GM19023 (cell line): ENCODE data around the gene DDX5.
"Not testable (repeated sequence)": the region's sequence is repeated elsewhere in the genome, so short reads cannot be mapped to it uniquely, and the experiment has no call there.

Source experiments
- ATAC-seq: cut with Tn5 transposase; IDR thresholded peaks from one replicate; pipeline ENCODE4 v1.9.1; 2021; ENCODE audit warnings: mild to moderate bottlenecking, moderate library complexity; ENCODE audit not compliant: unreplicated experiment

The DDX5 gene

GRCh38 chr17:64494121-64494520 lies 12.0 kb downstream of the DDX5 start:
- ATAC-seq = no peak

GRCh38 chr17:64492481-64493109 lies 13.5 kb downstream of the DDX5 start:
- no peak for ATAC-seq

DNA sequence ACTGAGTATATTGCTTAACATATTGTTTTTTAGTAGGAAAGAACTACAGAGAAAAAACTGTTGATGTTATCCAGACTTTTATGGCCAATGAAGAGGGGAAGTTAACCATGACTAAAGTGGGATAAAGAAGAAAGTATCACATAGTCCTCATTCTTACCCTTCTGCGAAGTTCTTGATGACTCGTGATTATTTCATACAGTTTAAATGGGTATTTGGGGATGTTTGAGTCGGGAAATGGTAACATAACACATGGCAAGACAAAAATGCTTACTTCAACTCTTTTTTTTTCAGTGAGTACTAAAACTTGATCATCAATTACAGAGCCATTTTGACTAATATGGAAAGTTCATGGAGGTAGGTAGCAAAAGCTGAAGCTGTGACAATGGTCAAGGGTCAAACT lies 14.1 kb downstream of the DDX5 start:
- no peak for ATAC-seq

GRCh38 chr17:64491034-64491860 lies 14.8 kb downstream of the DDX5 start:
- ATAC-seq = no peak

- ATAC-seq = no peak
Measured at GRCh38 chr17:64488301-64488700, 17.8 kb downstream of the DDX5 start.

- no peak for ATAC-seq
Measured at GRCh38 chr17:64484380-64484779, 21.7 kb downstream of the DDX5 start.

DNA sequence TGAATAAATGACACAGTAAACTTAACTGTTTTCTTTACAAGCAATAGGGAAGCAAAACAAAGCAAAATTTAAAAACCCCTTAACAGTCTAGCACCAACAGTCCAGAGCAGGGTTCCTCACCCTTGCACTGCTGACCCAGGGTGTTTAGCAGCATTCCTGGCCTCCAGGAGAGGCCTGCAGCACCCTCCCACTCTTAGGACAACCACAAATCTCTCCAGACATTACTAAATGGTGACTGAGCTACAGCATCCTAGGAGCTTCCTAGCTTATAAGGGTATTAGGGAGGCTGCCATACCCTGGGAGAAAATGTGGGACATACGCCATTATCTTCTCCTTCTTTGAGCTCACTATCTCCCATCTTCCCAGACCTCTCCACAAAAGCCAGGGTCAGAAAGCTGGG lies 25.1 kb downstream of the DDX5 start:
- ATAC-seq = no peak

- ATAC-seq = no peak
Measured at GRCh38 chr17:64477849-64478248, 28.2 kb downstream of the DDX5 start.

GRCh38 chr17:64472564-64472963 lies 33.5 kb downstream of the DDX5 start:
- ATAC-seq = no peak

GRCh38 chr17:64471440-64471839 lies 34.6 kb downstream of the DDX5 start:
- ATAC-seq = no peak

- no peak for ATAC-seq
Measured at GRCh38 chr17:64470625-64471024, 35.5 kb downstream of the DDX5 start.

DNA sequence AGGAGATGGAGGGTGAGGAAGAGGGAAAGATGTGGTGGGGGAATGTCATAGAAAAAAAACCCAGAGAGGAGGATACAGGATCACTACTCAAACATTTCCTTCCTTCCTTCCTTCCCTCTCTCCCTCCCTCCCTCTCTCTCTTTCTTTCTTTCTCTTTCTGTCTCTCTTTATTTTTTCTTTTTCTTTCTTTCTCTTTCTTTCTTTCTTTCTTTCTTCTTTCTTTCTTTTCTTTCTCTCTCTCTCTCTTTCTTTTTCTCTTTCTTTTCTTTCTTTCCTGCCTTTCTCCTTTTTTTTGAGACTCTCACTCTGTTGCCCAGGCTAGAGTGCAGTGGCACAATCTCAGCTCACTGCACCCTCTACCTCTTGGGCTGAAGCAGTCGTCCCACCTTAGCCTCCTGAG lies 39.3 kb downstream of the DDX5 start:
- not testable (repeated sequence) for ATAC-seq

- ATAC-seq = no peak
Measured at GRCh38 chr17:64466019-64466735, 39.9 kb downstream of the DDX5 start.

- no peak for ATAC-seq
Measured at GRCh38 chr17:64461788-64462187, 44.3 kb downstream of the DDX5 start.

- no peak for ATAC-seq
Measured at GRCh38 chr17:64460955-64461354, 45.1 kb downstream of the DDX5 start.

DNA sequence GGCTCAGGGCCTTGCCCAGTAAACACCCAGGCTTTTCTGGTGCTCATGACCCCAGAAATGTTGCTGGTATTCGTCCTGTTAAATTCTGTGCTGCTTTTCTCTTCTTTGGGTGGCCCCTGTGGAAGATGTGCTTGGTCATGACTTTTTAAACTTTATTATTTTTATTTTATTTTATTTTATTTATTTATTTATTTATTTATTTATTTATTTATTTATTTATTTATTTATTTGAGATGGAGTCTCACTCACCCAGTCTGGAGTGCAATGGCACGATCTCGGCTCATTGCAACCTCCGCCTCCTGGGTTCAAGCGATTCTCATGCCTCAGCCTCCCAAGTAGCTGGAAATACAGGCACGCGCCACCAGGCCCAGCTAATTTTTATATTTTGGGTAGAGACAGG lies 46.3 kb downstream of the DDX5 start:
- ATAC-seq = not testable (repeated sequence)

DNA sequence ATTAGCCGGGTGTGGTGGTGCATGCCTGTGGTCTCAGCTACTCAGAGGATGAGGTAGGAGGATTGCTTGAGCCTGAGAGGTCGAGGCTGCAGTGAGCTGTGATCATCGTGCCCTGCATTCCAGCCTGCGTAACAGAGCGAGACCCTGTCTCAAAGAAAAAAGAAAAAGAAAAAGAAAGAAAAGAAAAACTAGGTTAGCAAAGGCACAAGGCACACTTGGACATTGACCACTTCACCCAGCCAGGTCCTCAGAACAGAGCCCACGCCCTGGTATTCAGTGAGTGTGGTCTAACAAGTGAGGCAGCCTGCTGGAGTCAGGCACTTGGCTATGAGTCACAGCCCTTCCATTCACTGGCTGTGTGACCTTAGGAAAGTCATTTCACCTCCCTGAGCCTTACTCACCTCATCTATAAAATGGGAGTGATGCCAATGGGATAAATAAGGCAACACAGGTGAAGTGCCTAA lies 46.8 kb downstream of the DDX5 start:
- ATAC-seq = no peak

GRCh38 chr17:64458756-64459155 lies 47.3 kb downstream of the DDX5 start:
- no peak for ATAC-seq

GRCh38 chr17:64457156-64457555 lies 48.9 kb downstream of the DDX5 start:
- no peak for ATAC-seq

DNA sequence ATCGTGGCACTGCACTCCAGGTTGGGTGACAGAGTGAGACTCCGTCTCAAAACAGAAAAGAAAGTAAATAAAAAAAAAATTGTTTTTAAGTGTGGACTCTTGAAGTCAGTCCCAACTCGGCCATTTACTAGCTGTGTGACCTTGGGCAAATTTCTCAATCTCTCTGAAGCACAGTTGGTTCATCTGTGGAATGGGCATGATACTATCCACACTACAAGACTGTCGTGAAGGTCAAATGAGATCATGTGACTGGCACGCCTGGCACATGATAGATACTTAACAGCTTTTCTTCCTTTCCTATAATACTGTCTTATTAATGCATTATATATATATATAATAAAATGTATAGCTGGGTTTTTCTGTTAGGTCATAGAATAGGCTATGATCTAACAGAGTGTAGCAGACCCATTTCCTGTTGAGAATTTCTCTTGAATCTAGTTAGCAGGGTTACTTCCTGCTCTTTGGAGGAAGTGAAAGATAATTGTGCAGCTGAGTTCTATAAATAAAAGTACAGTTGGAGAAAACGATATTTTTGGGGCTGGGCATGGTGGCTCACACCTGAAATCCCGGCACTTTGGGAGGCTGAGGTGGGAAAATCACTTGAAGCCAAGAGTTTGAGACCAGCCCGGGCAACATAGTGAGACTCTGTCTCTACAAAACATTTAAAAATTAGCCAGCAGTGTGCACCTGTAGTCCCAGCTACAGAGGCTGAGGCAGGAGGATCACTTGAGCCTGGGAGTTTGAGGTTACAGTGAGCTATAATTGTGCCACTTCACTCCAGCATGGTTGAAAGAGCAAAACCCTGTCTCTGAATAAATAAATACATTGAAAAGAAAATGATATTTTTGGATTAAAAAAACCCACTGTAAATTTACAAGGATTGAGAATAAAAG lies 49.9 kb downstream of the DDX5 start:
- no peak for ATAC-seq

GRCh38 chr17:64449545-64449944 lies 56.5 kb downstream of the DDX5 start:
- ATAC-seq = no peak
